ENCODE data around the gene UBLCP1.

The UBLCP1 gene

DNA sequence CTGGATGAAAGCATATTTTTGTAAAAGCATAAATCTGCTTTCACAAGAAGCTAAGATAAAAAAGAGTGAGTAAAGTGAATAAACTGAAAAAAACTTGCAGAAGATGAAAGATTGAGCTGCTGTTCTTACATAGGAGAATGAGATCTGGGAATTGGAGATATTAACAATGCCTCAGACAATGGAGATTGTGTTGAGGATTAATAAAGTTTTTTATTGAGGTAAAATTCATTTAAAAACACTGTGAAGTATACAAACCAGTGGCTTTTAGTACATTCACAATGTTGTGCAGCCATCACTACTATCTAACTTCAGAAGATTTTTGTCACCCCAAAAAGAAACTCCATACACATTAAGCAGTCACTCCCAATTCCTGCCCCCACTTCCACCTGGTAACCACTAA is 19.7 kb upstream of the UBLCP1 start:
- no peak for DNase-seq
- Histone ChIP-seq H3K36me3 (no peaks in the 10 kb centered on the region), H3K27ac (no peak overlapping the region), H3K27me3 (ENCODE audit: insufficient read depth, low read depth, severe bottlenecking) (no peaks in the 10 kb centered on the region), H3K9me3 (ENCODE audit: severe bottlenecking) (no peaks in the 10 kb centered on the region), H3K4me3 (ENCODE audit: low read depth, low read length) (no peak overlapping the region)
- TF ChIP-seq, protein P1, sequence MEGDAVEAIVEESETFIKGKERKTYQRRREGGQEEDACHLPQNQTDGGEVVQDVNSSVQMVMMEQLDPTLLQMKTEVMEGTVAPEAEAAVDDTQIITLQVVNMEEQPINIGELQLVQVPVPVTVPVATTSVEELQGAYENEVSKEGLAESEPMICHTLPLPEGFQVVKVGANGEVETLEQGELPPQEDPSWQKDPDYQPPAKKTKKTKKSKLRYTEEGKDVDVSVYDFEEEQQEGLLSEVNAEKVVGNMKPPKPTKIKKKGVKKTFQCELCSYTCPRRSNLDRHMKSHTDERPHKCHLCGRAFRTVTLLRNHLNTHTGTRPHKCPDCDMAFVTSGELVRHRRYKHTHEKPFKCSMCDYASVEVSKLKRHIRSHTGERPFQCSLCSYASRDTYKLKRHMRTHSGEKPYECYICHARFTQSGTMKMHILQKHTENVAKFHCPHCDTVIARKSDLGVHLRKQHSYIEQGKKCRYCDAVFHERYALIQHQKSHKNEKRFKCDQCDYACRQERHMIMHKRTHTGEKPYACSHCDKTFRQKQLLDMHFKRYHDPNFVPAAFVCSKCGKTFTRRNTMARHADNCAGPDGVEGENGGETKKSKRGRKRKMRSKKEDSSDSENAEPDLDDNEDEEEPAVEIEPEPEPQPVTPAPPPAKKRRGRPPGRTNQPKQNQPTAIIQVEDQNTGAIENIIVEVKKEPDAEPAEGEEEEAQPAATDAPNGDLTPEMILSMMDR (IDR thresholded peaks at IDR 0.05; ENCODE audit: low read depth, low read length), result no peak

DNA sequence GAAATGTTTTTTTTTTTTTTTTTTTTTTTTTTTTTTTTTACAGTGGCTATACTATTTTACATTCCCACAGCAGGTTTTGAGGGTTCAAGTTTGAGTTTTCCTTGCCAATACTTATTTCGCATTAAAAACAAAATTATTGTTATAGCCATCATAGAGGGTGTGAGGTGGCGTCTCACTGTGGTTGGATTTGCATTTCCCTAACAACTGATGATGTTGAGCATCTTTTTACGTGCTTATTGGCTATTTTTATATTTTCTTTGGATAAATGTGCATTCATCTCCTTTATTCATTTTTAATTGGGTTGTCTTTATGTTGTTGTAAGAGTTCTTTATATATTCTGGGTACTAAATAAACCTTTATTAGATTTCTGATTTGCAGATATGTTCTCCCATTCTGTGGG is 18.9 kb upstream of the UBLCP1 start:
- H3K27ac ChIP-seq, result no peak overlapping the region
- TF ChIP-seq, protein P1 (IDR thresholded peaks at IDR 0.05; ENCODE audit: low read depth, low read length), result no peak
- DNase-seq, result no peak
- H3K27me3 ChIP-seq (ENCODE audit: insufficient read depth, low read depth, severe bottlenecking), result no peaks in the 10 kb centered on the region
- H3K9me3 ChIP-seq (ENCODE audit: severe bottlenecking), result no peaks in the 10 kb centered on the region
- no peak overlapping the region for H3K4me3 ChIP-seq (ENCODE audit: low read depth, low read length)
- H3K36me3 ChIP-seq, result no peaks in the 10 kb centered on the region

DNA sequence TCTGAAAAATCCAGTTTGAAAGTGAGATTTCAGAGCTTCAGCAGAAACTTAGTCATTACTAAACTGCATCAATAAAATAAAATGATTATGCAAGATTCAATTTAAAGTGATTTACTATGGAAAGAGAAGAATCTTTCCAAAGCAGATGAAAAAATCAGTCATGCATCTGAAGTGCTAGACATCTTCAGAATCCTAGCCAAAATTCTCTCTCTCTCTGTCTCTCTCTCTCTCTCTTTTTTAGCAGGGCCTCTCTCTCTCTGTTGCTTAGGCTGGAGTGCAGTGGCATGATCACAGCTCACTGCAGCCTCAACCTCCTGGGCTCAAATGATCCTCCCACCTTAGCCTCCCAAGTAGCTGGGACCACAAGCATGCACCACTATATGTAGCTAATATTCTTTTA is 18.2 kb upstream of the UBLCP1 start:
- H3K9me3 ChIP-seq (ENCODE audit: severe bottlenecking), result no peaks in the 10 kb centered on the region
- H3K4me3 ChIP-seq (ENCODE audit: low read depth, low read length), result no peak overlapping the region
- H3K27me3 ChIP-seq (ENCODE audit: insufficient read depth, low read depth, severe bottlenecking), result no peaks in the 10 kb centered on the region
- TF ChIP-seq, protein P1 (IDR thresholded peaks at IDR 0.05; ENCODE audit: low read depth, low read length), result no peak
- H3K36me3 ChIP-seq, result no peaks in the 10 kb centered on the region
- H3K27ac ChIP-seq, result no peak overlapping the region
- no peak for DNase-seq

DNA sequence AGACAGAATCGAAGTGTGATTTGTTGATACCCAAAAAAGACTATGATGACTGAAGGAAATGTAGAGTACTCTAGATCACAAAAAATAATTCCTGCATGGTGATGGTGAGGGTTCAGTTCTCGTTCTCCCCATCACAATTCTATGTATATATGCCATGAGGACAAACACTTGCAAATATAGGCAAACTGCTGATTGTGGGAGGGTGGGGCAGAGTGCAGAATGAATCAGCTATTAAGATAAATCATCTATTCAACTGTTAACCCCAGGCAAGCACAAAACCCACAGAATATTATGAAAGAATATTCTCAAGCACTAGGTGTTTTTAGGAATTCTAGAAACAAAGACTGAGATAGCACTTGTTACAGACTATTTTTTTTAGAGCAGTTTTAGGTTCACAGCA is 13.9 kb upstream of the UBLCP1 start:
- no peak for DNase-seq
- Histone ChIP-seq H3K4me3 (ENCODE audit: low read depth, low read length) (no peak overlapping the region), H3K9me3 (ENCODE audit: severe bottlenecking) (no peaks in the 10 kb centered on the region), H3K36me3 (no peaks in the 10 kb centered on the region), H3K27ac (no peak overlapping the region), H3K27me3 (ENCODE audit: insufficient read depth, low read depth, severe bottlenecking) (no peaks in the 10 kb centered on the region)
- TF ChIP-seq, protein P1 (IDR thresholded peaks at IDR 0.05; ENCODE audit: low read depth, low read length), result no peak

DNA sequence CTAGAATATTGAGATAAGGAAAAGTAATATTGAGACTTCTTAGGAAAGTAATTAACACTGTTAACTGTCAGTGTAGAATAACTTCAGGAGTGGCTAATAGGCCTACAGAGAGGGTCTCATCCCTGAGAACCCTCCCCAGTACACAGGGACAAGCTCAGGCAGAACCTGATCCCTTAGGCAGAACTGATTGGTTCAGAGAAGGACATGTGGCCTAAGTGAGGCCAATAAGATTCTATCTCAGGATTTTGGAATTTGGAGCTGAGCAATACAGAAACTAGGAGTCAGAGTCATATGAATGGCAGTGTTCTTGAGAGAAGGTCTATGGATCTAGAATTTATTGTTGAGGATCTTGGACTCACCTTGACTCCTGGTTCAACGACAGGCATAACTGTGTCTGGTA is 10.9 kb upstream of the UBLCP1 start:
- H3K36me3 ChIP-seq, result no peaks in the 10 kb centered on the region
- no peak for DNase-seq
- no peak overlapping the region for H3K27ac ChIP-seq
- H3K9me3 ChIP-seq (ENCODE audit: severe bottlenecking), result no peaks in the 10 kb centered on the region
- TF ChIP-seq, protein P1 (IDR thresholded peaks at IDR 0.05; ENCODE audit: low read depth, low read length), result no peak
- no peaks in the 10 kb centered on the region for H3K27me3 ChIP-seq (ENCODE audit: insufficient read depth, low read depth, severe bottlenecking)
- no peak overlapping the region for H3K4me3 ChIP-seq (ENCODE audit: low read depth, low read length)

DNA sequence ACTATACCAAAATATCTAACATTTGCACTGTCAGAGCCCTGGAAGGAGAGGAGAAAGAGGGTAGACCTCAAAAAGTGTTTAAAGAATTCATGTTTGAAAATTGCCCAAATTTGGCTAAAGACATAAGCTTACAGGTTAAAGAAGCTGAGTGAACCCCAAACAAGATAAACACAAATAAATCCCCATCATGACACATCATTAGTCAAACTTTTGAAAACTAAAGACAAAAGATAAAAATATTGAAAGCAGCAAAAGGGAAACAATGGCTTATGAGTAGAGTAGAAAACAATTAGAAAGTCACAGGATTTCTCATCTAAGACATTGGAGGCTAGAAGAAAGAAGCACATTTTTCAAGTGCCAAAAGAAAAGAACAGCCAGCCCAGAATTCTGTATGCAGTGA is 6.1 kb upstream of the UBLCP1 start:
- no peak for DNase-seq
- no peak overlapping the region for H3K27ac ChIP-seq
- TF ChIP-seq, protein P1 (IDR thresholded peaks at IDR 0.05; ENCODE audit: low read depth, low read length), result no peak

More for the DNA sequence above, 6.1 kb upstream of the UBLCP1 start:
- Histone ChIP-seq H3K9me3 (ENCODE audit: severe bottlenecking) (no peaks in the 10 kb centered on the region), H3K36me3 (no peaks in the 10 kb centered on the region), H3K27me3 (ENCODE audit: insufficient read depth, low read depth, severe bottlenecking) (no peaks in the 10 kb centered on the region), H3K4me3 (ENCODE audit: low read depth, low read length) (no peak overlapping the region)

Data from WERI-Rb-1 (cell line).